ENCODE measurements around the gene PPP1R13B.
"Not testable (repeated sequence)": the region's sequence is repeated elsewhere in the genome, so short reads cannot be mapped to it uniquely, and the experiment has no call there.

PPP1R13B gene

DNA sequence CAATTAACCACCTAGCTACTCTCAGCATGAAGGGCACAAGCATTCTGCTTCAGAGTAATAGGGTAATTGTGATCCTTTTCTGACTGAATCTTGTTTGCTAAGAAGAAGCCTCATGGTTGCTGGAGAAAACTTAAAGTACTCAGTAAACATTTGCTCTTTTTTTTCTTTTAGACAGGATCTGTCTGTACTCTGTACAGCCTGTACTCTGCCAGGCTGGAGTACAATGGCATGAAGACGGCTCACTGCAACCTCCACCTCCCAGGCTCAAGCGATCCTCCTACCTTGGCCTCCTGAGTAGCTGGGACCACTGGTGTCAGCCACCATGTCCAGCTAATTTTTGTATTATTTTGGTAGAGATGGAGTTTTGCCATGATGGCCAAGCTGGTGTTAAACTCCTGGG lies 12.4 kb downstream of the PPP1R13B start:
- no peak for DNase-seq (ENCODE audit: low spot score)

DNA sequence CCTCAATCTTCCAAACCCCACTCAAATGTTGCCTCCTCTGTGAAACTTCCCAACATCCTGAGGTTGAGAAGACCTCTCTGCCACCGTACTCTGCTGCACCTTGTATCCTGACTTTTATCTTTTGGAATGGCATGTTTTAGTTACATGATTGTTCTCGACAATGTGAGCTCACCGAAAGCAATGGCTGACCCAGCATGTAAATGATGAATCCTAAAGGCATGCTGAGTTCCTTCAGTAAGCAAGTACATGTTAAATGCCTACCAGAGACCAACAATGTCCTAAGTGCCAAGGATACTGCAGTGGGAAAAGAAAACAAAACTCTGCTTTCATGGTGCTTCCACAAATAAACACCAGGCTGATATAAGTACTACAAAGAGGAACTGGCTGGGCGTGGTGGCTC lies 13.7 kb downstream of the PPP1R13B start:
- no peak for DNase-seq (ENCODE audit: low spot score)

DNA sequence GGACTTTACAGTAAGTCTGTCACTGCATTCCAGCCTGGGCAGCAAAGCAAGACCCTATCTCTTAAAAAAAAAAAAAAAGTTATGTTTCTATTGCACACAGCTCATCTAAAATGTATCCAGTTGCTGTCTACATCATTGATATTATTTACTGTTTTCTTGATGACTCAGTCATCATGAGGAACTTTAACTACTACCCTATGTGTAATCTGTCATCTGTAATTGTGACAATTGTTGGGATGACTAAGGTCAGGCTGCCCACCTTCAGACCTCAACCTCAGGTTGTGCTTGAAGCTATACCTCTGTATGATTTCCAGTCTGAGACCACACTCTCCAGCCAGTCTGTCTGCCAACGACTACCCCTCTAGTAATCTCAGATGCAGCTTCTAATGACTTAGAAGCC lies 15.3 kb downstream of the PPP1R13B start:
- DNase-seq (ENCODE audit: low spot score), result no peak

DNA sequence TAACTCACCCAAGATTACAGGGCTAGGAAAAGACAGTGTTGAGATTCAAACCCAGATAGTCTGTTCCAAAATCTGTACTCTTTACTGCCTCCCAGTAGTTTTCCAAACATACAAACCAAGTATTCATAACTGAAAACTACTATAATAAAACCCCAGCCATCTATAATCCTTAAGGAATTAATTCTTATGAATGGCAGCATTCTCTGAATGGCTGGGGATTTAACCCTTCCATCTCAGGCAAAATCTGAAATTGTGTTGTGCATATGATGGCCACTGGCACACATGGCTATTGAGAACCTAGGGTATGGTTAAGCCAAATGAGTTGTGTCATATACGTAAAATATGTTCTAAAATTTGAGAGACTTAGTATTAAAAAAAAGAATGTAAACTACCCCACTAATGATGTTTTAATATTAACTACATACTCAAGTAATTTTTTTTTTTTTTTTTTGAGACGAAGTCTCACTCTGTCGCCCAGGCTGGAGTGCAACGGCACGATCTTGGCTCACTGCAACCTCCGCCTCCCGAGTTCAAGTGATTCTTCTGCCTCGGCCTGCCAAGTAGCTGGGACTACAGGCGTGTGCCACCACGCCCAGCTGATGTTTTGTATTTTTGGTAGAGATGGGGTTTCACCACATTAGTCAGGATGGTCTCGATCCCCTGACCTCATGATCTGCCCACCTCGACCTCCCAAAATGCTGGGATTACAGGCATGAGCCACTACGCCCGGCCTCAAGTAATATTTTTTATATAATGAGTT lies 16.7 kb downstream of the PPP1R13B start:
- no peak for DNase-seq (ENCODE audit: low spot score)

- no peak for DNase-seq (ENCODE audit: low spot score)
Measured at GRCh38 chr14:103828315-103828967, 18.9 kb downstream of the PPP1R13B start.

GRCh38 chr14:103825101-103825500 lies 22.3 kb downstream of the PPP1R13B start:
- DNase-seq (ENCODE audit: low spot score), result no peak

- DNase-seq (ENCODE audit: low spot score), result peak; percentile 5
Measured at GRCh38 chr14:103820908-103821307, 26.5 kb downstream of the PPP1R13B start.

DNA sequence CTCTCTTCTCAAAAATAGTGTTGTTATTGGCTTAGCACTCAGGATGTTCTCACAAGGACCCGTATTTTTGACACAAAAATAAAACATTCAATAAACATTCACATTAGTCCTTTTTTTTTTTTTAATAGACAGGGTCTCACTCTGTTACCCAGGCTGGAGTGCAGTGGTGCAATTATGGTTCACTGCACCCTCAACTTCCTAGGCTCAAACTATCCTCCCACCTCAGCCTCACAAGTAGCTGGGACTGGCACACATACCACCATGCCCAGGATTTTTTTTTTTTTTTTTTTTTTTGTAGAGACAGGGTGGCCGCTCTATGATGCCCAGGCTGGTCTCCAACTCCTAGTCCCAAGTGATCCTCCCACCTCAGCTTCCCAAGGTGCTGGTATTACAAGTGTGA lies 27.0 kb downstream of the PPP1R13B start:
- no peak for DNase-seq (ENCODE audit: low spot score)

DNA sequence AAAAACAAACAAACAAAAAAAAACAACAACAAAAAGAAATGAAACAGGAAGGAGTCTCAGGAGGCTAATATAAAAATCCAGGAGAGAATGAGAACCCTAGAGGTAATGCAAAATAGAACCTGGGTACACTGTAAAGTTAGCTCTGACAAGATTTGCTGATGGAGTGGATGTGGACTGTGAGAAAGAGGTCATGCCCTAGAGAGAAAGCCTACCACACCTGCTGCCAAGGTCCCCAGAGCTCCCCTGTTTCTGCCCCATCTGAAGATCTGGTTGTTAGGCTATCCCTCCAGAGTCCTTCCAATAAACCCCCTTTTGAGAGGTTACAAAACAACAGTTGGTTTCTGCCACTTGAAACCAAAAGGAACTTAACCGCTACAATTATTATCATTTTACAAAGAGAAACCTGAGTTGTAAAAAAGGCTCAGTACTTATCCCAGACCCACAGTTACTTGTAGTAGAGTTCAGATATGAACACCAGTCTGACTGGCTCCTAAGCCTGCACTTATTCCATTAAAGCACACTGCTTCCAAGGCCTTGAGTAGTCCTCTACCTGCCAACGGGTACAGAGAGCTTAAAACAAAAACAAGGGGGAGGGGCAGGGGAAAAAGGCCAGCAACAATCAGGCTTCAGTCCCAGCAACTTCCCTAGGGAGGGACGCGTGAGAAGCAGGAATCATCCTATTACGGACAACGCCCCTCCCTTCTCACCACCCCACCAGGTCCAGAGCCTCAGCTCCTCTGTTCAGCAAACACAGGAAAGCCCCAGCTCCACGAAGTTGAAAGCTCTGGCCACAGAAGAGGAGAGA lies 27.7 kb downstream of the PPP1R13B start:
- peak; percentile 56 for DNase-seq (ENCODE audit: low spot score)

DNA sequence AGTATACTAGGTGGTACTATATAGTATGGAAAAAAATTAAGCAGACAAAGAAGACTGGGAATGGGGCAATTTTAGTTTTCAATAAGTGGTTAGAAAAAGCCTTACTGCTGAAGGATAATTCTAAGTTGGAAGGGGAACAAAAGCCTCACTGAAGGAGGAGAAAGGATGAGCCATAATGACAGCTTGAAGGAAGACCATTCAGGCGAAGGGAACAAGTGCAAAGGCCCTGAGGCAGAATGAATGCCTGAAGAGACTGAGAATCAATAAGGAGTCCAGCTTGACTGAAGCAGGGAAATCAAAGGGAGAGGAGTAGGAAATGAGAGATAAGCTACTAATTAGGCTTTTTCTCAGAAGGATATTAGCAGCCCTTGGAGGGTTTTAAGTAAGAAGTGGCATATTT lies 28.5 kb downstream of the PPP1R13B start:
- DNase-seq (ENCODE audit: low spot score), result no peak

- no peak for DNase-seq (ENCODE audit: low spot score)
Measured at GRCh38 chr14:103818422-103818821, 29.0 kb downstream of the PPP1R13B start.

GRCh38 chr14:103817595-103817994 lies 29.8 kb downstream of the PPP1R13B start:
- peak; percentile 20 for DNase-seq (ENCODE audit: low spot score)

DNA sequence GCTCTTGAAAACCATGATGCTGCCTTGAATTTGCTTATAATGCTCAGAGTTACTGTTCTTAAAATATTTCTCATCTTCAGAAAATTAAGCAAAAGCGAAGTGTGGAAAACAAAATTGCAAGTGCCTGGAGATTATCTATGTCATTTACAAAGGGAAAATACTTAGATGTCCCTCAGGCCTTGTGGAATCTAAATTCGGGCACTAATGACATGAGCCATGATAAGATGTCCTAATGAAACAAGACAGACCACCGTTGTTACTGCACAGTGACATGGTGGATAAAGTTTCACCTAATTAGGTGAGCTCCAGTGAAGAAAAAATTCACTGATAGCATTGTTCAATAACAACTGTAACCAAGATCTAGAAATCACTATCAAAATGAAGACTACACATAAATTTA lies 30.4 kb downstream of the PPP1R13B start:
- peak; percentile 82 for DNase-seq (ENCODE audit: low spot score)

DNA sequence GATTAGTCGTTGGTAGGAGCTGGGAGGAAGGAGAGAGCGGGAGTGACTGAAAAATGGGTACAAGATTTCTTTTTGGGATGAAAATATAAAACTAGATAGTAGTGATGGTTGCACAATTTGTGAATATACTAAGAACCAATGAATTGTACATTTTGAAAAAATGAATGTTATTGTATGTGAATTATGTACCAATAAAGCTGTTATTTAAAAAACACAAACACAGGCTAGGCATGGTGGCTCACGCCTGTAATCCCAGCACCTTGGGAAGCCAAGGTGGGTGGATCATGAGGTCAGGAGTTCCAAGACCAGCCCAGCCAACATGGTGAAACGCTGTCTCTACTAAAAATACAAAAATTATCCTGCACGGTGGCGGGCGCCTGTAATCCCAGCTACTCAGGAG lies 32.1 kb downstream of the PPP1R13B start:
- no peak for DNase-seq (ENCODE audit: low spot score)

DNA sequence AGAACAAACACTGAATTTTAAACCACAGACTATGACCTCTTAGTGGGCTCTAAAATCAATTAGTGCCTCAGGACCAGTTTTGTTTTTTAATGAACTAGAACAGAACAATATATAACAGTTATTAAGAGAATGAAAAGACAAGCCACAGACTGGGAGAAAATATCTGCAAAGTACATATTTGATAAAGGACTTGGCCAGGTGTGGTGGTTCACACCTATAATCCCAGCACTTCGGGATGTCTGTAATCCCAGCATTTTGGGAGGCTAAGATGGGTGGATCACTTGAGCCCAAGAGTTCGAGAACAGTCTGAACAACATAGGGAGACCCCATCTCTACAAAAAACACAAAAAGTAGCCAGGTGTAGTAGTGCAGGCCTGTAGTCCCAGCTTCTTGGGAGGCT lies 36.2 kb downstream of the PPP1R13B start:
- DNase-seq (ENCODE audit: low spot score), result no peak

DNA sequence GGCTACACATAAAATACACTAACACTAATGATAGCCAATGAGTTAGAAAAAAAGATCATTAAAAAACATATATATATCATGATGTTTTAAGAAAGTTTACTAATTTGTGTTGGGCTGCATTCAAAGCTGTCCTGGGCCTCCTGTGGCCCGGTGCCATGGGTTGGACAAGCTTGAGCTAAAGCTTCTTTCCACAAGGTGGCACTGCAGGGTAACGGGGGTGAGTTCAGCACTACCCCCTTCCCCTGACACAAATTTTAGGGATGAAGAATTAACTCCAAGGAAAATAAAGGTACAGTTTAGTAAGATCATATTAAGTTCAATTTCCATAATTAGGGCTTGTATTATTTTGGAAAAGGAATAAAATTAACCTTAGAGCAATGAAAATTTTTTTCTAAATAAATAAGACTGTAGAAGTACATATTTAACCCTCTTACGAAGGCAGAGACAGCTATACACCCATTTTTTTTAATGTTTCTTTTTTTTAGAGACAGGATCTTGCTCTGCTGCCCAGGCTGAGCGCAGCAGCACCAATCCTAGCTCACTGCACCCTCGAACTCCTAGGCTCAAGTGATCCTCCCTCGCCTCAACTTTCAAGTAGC lies 38.9 kb downstream of the PPP1R13B start:
- DNase-seq (ENCODE audit: low spot score), result peak; percentile 40

GRCh38 chr14:103806805-103807204 lies 40.6 kb downstream of the PPP1R13B start:
- no peak for DNase-seq (ENCODE audit: low spot score)

GRCh38 chr14:103805708-103806107 lies 41.7 kb downstream of the PPP1R13B start:
- DNase-seq (ENCODE audit: low spot score), result no peak

DNA sequence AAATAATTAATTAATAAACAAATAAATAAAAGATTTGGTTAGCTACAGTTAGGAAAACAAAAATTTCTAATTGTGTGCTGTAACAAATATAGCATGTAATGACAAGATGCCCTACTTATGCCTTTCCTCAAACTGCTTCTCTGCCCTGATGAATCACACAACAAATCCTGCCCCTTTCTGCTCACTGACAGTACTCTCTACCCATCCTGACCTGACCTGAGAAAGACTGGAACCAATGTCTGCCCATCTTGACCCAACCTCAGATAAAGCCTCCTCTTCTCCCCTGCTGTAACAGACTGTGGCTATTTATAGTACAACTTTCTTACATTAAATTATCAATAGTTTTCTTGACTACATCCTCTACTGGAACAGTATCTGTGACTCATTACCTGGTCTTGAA lies 43.7 kb downstream of the PPP1R13B start:
- DNase-seq (ENCODE audit: low spot score), result no peak

GRCh38 chr14:103802356-103802755 lies 45.0 kb downstream of the PPP1R13B start:
- DNase-seq (ENCODE audit: low spot score), result no peak

- no peak for DNase-seq (ENCODE audit: low spot score)
Measured at GRCh38 chr14:103801459-103801858, 45.9 kb downstream of the PPP1R13B start.

- DNase-seq (ENCODE audit: low spot score), result not testable (repeated sequence)
Measured at GRCh38 chr14:103793192-103793591, 54.2 kb downstream of the PPP1R13B start.
